HG03354 (cell line): Measurements from ENCODE around the gene PRKRA.
"Not testable (repeated sequence)": the region's sequence is repeated elsewhere in the genome, so short reads cannot be mapped to it uniquely, and the experiment has no call there.

Experiments used
- ATAC-seq: cut with Tn5 transposase; IDR thresholded peaks from one replicate; pipeline ENCODE4 v1.9.1; 2021; ENCODE audit warnings: mild to moderate bottlenecking; ENCODE audit not compliant: unreplicated experiment, poor library complexity, severe bottlenecking

PRKRA gene

DNA sequence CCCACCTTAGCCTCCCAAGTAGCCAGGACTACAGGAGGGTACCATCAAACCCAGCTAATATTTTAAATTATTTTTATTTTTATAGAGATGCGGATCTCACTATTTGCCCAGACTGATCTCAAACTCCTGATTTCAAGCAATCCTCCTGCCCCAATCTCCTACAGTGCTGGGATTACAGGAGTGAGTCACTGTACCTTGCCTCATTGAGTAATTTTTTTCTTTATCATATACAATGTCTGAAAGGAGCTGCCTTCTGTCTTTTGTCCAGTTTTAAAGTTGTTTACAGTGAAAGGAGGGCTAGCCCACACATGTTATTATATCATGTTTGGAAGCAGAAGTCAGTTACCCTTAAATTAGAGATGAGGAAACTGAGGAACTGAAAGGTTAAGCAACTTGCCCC is 32.5 kb downstream of the PRKRA start:
- ATAC-seq = no peak

DNA sequence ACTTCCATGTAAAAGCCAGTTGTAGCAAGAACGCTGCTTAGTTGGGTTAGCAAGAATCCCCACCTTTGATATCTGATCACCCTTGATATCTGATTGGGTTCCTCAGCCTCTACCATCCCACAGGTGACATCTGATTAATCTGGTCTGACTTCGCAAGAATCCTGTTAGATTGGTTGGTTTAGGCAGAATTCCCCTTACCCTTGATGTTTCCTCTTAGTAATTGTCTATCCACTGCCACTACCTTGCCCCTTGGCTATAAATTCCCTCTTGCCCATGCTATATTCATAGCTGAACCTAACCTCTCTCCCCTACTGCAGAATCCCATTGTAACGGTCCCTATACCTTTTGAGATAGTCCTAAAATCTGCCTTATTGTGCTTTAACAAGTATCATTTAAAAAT is 33.1 kb downstream of the PRKRA start:
- ATAC-seq = no peak

GRCh38 chr2:178415979-178416378 is 35.0 kb downstream of the PRKRA start:
- ATAC-seq = no peak

GRCh38 chr2:178414266-178415247 is 36.4 kb downstream of the PRKRA start:
- peak; percentile 79 for ATAC-seq

DNA sequence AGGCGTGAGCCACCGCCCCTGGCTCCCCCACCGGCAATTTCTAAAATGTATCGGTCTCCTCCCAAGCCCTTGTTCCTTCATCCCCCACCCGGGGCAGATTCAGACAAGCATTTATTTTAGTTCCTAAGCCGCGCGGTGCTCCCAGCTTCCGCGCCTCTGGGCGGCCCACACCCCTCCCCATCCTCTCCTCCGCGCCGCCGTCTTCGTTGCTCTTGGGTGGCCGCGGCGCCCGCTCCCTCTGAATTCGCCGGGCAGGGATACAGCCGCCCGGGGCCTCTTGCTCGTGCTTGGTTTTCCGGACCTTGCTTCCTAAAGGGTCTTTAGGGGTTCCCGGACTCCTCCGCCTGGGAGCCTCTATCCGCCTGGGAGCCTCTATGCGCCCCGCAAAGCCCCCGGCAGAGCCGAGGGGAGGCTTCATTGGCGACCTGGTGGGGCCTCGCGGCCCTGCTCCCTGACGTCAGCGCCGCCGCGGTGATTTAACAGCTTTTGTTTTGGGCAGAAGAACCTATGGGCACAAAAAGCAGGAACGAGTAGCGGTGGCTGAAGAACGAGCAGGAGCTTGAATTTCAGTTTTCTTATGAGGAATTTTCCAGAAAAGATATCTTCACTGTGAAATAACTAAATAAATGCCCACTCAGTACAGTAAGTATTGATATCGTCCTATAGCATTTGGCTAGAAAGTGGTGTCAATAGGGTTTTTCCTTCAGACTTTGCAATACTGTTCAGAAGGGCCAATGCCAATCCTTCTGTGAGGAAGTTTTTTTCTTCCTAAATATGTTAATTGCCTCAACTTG is 37.3 kb downstream of the PRKRA start:
- peak; percentile 83 for ATAC-seq

- ATAC-seq = not testable (repeated sequence)
Measured at GRCh38 chr2:178412453-178412852, 38.5 kb downstream of the PRKRA start.

DNA sequence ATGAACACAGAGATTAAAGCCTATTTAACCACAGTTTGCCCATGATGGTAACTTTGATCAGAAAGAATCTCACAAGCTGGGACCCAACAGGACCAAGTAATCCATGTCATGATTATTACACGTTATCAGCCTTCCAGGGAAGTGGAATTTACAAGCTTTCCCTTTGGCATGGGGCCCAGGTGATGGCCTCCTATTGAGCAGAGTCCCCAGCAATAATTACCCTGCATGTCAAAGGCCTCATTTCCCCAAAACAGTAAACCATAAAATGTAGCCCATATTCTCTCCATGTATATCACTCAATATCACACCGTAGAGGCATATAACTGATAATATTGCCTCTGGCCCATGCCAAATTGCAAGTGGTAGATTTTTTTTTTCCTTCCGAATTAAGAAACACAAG is 38.9 kb downstream of the PRKRA start:
- ATAC-seq = no peak

DNA sequence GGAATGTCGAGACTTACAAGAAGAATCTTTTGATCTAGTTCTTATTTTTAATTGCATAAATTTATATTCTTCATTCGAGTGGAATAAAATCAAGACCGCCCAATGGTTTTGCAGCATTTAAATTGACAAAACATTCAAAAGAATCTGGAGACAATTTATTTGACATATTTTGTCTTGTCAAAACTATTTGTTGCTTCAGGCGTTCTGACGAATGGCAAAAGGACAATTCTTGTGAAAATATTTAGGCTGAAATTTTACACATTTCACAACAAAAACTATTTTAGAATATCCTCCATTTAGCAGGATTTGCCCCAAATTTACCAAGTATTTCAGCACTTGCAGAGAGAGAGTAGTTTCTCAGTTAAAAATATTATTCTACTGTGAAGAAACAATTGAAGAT is 41.7 kb downstream of the PRKRA start:
- no peak for ATAC-seq

GRCh38 chr2:178404368-178404767 is 46.6 kb downstream of the PRKRA start:
- ATAC-seq = peak; percentile 99

GRCh38 chr2:178403671-178404306 is 47.2 kb downstream of the PRKRA start:
- ATAC-seq = peak; percentile 56

- ATAC-seq = no peak
Measured at GRCh38 chr2:178401994-178402437, 49.0 kb downstream of the PRKRA start.

DNA sequence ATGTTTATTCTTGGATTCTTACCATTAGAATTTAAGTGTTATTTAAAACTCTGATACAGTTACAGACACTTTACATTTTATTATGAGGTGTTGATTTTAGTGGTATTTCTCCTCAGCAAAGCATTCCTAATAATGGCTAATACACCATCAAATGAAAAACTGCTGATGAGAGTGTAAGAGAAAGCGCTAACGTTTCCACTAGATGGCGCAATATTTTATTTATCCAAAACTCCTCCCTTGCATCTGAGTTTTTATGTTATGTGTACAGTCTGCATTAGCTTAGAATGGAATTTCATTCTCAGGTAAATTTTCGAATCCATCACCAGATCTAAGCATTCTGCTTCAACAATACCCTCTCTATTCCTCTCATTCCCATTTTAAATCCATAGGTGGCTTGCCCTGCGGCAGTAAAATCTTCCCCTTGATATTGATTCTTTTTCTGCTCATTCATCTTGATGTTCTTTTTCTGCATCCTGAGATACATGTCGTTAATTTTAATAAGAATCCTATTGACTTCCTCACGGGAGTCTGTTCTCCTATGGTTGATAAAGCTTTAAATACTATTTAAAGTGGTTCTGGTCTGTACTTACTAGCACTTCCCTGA is 53.9 kb downstream of the PRKRA start:
- peak; percentile 91 for ATAC-seq

- ATAC-seq = no peak
Measured at GRCh38 chr2:178395941-178396570, 54.9 kb downstream of the PRKRA start.

DNA sequence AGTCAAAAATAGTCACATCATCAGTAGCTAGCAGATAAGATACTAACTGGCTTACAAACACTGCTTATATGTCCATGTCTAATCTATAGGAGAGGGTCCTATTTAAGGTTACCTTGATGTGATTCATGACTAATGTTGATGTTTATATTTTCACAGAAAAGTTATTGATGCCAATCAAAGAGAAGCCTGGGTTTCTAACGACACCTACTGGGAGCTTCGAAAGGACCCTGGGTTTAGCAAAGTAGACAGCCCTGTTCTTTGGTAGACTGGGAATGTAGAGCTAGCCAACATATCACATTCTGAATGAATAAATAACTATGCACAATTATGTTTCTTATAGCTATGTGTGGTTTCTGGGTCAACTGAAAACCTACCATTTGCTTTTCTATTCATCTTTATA is 55.7 kb downstream of the PRKRA start:
- ATAC-seq = no peak

GRCh38 chr2:178394859-178395258 is 56.1 kb downstream of the PRKRA start:
- no peak for ATAC-seq

- ATAC-seq = no peak
Measured at GRCh38 chr2:178392215-178392614, 58.8 kb downstream of the PRKRA start.

- ATAC-seq = no peak
Measured at GRCh38 chr2:178391701-178392100, 59.3 kb downstream of the PRKRA start.

DNA sequence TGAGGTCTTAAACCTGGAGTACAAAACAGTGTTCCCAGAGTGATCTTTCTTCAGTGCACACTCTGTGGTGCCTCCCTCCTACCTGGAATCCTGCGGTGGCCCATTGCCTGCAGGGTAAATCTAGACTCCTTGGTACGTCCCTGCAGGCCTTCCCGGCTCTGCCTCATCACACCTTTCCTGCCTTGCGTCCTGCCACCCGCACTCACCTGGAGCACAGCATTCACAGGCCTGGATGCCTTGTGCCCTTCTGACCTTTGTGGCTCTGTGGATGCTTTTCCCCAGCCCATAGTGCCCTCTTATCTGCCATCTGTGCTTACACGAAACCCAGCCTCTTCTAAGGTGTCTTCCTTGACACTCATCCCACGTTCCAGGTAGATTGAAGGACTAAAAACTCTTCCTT is 62.7 kb downstream of the PRKRA start:
- ATAC-seq = no peak

DNA sequence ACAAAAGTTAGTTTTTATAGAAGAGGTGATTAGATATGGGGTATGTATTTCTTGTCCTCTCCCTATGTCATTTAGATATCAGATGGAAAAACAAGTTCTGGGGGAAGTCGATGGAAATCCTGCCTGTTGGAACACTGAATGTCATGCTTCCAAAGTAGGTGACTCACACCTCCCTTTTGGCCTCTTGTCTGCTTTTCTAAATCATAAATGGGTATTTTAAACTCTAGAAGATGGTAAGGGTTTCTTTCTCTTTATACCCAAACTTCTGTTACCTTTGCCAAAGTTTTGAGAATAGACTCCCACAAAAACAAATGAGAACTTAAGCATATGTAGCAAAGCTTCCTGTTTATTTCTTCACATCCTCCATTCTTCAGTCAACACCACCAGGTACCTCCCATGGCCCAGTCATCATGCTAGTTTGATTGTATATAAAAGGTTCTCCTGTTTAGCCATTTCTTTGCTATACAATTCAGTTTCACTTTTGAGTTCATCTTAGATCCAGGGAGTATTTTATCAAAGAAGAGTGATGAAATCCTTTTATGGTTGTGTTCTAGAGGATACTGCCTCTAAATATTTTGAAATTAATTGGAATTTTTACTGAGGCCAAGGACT is 63.9 kb downstream of the PRKRA start:
- ATAC-seq = no peak
